Fibroblast of skin of right quadriceps (primary cell): ENCODE measurements around the gene ACAD9.

Source experiments
- DNase-seq: peaks from one replicate; pipeline ENCODE4 v3.0.0-alpha.2; 2013

Gene ACAD9

DNA sequence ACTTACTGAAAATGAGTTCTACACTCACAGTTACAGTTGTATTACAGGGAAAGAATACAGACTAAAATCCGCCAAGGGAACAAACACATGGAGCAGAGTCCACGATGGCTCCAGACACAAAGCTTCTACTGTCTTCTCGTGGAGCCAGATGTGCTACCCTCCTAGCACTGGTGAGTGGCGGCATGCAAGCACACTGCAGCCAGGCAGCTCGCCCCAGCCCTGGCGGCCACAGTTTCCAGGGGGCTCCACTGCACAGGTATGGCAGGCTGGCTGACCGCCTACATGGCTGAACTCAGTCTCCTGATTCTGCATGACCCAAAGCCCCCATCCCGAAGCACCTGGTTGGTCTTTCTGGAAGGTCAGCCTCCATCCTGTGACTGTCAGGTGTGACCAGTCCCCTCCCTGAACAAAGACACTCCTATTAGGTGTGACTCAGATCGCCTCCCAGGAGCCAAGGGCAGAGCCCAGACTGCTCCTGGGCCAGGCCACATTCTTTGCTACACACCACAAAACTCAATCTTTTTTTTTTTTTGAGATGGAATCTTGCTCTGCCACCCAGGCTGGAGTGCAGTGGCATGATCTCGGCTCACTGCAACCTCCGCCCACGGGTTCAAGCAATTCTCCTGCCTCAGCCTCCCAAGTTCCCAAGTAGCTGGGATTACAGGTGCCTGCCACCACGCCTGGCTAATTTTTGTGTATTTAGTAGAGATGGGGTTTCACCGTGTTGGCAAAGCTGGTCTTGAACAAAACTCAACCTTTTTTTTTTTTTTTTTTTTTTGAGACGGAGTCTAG lies 62.9 kb downstream of the ACAD9 start:
- no peak for DNase-seq

DNA sequence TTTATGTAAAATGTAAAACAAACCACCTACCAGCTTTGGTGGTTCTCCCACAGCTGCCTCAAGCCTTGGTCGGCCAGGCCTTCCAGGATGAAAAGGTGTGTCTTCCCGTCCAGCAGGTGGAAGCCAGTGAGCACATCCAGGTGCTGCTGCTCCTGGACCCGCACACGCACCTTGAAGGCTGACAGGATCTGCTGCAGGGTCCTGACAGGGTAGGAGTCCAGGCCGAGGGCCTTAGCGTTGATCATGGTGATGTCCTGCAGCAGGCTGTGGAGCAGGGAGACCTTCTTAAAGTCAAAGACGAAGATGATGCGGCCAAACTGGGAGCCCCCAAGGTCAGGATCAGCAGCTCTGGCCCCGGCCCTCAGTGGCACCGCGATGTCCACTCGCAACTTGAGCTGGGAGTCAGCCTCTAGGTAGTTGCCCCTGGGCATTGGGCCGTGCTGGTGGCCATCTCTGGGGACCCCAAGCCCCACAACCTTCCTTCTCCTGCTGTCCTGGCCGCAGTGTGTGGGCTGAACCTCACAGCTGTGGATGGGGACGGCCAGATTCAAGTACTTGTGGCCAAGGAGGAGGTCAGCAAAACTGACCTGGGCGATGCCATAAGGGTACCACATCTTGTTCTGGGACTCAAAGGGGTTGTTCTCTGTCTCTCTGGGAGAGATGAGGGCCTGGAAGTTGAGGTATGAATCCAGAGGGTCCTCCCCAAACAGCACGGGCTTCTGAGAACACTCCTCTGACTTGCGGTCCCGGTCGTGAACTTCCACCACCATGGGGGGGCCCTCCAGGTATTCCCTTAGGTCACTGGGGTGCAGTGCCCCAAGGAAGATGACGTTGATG lies 65.8 kb downstream of the ACAD9 start:
- DNase-seq: no peak

DNA sequence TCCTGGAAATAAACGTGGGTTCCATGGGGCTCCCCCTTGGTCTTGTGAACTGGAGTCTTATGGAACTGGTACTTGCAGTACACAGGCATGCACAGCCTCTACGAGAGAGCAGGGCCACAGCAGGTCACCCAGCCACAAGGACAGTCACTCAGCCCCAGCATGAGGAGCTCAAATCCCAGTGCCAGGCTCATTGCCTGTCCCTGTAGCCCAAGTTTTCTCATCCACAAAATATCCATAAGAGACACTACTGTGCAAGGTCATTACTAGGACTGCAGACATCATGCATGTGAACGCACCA lies 66.4 kb downstream of the ACAD9 start:
- DNase-seq: no peak

DNA sequence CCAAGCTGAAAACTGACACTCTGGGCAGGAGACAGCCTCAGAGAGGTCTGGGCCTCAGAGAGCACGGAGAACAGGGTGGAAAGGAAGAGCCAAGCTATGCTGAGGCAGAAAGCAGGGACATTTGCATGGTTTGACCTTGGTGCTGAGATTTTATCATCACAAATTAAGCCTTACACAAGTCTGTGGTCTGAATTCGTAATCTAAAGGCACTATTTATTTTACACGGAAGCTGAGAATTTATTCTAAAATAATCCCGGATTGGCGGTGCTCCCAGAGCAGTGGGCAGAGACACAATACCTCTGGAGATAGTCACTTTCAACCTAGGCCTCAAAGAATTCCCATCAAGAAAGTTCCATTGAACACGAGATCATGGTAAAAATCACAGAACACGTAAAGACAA lies 67.0 kb downstream of the ACAD9 start:
- DNase-seq: peak; percentile 20

DNA sequence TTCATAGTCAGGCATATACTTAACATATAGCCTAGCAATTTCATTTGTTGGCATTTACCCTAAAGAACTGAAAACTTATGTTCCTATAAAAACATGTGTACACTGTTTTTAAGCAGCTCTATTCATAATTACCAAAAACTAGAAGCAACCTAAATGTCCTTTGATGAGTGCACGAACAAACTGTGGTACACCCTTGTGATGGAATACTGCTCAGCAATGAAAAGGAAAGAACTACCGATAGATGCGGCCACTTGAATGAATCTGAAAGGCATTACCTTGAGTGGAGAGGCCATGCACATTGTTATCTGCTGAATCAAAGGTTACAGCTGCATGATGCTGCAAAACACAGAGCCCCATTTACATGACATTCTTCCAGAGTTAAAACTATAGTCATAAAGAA lies 69.7 kb downstream of the ACAD9 start:
- DNase-seq: no peak

DNA sequence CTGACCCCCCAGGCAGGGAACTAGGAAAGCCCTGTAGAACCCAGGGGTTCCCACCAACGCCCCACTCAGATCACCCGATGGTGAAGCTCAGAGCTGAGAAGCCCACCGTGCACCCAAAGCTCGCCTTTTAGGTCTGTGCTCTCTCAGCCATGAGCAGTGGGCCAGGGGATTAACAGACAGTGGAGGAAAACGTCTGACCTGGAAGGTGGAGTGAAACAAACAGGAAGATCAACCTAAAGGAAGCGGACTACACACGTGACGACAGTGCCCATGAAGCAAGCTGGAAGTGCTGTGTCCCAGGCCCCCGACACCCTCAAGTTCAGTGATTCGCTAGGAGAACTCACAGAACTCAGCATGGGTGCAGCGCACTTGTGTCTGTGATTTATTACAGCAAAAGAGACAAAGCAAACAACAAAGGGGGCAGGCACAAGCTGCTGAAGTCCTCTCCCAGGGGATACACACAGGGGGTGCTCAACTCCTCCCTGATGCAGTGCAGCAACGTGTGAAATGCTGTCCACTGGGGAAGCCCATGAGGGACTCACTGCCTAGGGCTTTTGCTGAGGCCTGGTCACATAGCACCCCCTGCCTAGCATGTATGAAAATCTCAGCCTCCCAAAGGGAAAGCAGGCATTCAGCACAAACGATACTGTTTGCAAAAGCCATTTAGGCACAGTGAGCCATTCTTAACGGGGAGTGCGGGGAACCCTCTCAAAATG lies 71.0 kb downstream of the ACAD9 start:
- DNase-seq: no peak

DNA sequence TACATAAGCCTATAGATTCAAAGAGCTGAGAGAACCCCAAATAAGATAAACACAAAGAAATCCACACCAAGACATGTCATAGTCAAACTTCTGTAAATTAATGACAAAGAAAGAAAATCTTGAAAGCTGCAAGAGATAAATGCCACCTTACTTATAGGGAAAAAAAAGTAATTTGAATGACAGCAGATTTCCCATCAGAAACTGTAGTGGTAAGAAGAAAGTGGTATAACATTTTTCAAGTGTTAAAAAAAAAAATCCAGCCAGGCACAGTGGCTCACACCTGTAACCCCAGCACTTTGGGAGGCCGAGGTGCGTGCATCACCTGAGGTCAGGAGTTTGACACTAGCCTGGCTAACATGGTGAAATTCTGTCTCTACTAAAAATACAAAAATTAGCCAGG lies 77.0 kb downstream of the ACAD9 start:
- DNase-seq: no peak
